GM21619 (cell line): ENCODE measurements around the gene WASHC4.

Experiments
- ATAC-seq: cut with Tn5 transposase; IDR thresholded peaks from one replicate; pipeline ENCODE4 v1.9.1; 2021; ENCODE audit not compliant: unreplicated experiment

WASHC4 gene

DNA sequence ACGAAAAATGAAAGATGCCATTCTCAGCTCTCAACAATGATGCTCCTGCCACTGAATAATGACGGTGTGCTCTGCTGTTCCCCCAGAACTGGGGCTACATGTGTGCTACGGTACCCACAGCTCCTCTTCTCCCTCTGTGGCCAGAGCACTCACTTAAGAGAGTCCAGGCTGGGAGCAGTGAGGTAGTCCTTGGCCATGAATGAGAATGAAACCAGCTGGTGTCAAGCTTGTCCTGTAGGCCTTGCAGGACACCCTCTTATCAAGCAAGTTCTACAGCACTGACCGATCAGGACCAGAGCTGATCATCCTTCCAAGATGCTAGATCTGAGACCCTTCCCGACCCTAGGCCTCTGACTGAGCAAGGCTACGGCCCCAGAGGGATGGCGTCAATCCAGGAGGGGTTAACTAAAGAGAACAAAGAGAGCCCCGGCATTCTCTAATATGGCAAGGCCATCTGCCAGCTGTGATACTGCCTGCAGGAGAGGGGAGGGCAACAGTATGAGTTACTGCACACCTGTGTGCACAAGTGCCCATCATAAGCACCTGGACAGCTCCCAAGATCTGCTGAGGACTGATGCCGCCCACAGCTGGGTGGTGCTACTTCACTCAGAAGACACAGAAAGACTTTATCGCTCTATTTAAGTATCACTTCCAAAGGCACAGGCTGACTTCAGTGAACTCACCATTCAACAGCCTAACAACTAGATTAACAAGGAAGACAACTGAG, 98.0 kb downstream of the WASHC4 start:
- no peak for ATAC-seq

DNA sequence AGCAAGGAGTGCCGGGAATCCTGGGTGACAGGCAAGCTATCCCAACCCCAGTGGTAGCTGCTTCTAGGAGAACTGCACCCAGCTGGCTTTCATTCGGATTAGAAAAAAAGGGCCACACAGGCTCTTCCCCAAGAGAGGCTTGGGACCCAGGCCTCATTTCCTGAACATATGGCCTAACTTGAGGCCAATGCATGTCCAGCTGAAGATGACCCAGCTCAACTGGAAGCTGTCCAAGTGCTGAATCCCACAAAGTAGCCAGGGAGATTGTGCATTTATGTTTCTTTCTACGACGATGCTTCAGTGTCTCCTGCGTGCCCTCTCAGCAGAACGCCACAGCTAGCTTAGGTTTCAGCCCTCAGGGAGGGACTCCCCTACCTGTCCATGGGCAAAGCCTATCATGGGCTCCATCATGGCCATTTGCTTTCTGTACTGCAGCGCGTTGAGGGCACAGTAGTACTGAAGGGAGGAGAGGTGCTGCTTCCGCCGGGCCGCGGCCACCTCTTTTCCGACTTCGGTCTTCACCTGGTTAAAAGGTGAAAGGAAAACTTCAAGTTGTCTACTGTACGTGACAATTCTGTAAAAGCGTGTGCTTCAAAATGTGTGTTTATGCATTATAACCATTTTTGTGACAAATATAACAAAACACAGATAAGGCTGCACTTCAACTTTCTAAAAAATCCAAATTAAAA, 99.3 kb downstream of the WASHC4 start:
- ATAC-seq: no peak

DNA sequence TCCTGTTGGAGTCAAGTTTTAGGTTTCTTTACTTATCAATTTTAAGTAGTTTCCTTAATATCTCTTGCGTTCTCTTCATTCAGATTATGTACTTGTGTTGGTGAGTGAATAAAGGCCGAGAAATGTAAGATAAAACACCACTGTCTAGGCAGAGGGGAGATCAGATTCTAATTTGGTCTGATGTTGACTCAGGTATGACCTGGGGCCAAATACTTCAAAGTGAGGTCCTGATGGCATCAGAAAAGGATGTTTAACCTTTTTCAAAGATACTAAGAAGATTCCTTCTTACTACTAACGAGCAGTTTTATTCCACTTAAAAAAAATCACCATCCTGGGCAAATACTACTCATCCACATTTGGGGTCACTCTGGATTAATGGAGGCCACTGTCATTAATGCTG, 101.6 kb downstream of the WASHC4 start:
- no peak for ATAC-seq

DNA sequence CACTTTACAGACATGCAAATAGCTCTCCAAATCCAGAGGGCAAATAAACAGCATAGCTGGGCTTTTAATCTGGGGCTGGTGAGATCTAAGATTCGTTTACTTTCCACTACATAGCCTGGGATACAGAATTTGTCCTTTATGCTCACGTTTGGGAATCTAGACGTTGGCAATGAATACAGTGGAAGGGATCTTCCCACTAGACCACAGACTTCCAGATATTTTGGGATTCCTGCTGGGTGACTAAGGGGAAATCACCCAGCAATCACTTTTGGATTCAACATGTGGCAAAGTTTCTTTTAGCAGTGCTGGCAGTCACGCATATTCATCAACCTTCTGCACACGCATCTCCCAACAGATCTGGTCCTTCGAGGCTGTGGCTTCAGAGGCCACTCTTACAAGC, 104.9 kb downstream of the WASHC4 start:
- no peak for ATAC-seq

DNA sequence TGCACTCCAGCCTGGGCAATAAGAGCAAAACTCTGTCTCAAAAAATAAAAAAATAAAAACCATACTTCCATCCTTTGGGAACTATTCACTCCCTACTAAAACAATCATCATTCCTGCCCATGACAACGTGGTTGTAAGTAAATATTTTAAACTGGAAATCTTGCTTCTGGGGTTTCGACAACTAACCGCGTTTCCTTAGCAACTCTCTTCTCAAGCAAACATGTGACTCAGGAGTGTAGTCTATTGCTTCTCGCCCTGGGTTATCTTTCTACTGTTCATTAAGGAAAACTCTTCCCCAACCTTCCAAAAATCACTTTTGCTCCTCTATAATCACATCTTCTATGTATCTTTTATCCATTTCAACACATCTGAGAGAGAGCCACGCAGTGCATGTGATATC, 106.6 kb downstream of the WASHC4 start:
- ATAC-seq: no peak

DNA sequence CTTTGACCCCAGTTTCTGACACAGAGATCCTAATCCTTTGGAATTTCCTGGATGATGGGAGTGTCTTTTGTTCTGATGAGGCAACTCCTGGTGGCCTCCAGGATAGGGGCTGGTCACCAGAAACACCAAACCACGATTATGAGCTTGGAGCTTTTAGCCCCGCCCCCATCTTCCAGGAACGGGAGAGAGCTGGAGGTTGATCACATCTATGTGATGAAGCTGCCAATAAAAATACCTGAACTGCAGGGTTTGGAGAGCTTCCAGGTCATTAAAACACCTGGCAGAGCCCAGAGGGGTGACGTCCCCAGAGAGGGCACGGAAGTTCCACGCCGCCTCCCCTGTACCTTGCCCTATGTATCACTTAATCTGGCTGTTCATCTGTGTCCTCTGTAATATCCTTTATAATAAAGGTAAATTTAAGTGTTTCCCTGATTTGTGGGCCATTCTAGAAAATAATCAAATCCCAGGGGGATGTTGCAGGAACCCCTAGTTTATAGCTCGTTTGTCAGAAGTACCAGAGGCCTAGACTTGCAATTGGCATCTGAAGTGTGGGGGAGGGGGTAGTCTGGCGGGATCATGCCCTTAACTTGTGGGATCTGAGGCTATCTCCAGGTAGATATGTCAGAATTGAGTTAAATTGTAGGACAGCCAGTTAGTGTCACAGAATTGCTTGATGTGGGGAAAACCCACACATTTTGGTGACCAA, 107.3 kb downstream of the WASHC4 start:
- no peak for ATAC-seq

DNA sequence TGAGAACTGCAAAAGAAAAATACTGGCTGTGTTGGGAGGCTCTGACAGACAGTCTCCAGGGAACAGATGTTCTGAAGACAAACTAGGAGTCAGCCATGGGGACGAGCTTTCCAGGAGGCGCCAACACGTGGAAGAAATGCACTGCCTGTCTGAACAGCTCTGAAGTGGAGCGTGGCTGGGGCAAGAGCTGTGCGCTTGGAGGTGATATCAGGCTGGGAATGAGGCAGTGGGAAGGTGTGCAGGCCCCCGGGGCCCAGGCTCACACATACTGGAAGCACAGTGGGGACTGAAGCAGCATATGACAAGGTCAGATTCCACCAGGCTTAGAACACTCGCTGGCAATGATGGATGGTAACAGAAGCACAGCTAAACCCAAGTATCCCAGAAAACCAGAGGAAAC, 110.9 kb downstream of the WASHC4 start:
- ATAC-seq: no peak
